B cell (primary cell): ENCODE results near the gene NFKBIB.

Source experiments
- EZH2 ChIP-seq: IDR thresholded peaks from 2 replicates; pipeline ENCODE4 v1.6.1; 2012; ENCODE audit warnings: borderline replicate concordance, low read depth, mild to moderate bottlenecking, moderate library complexity, low read length; ENCODE audit not compliant: insufficient read depth, poor library complexity, severe bottlenecking
- TF ChIP-seq, protein P1 (sequence below): fragments of 200-600 bp; IDR thresholded peaks from one replicate; pipeline ENCODE4 v1.8.0; 2022; ENCODE audit warnings: antibody characterized with exemption, mild to moderate bottlenecking

- TF ChIP-seq, protein P1, sequence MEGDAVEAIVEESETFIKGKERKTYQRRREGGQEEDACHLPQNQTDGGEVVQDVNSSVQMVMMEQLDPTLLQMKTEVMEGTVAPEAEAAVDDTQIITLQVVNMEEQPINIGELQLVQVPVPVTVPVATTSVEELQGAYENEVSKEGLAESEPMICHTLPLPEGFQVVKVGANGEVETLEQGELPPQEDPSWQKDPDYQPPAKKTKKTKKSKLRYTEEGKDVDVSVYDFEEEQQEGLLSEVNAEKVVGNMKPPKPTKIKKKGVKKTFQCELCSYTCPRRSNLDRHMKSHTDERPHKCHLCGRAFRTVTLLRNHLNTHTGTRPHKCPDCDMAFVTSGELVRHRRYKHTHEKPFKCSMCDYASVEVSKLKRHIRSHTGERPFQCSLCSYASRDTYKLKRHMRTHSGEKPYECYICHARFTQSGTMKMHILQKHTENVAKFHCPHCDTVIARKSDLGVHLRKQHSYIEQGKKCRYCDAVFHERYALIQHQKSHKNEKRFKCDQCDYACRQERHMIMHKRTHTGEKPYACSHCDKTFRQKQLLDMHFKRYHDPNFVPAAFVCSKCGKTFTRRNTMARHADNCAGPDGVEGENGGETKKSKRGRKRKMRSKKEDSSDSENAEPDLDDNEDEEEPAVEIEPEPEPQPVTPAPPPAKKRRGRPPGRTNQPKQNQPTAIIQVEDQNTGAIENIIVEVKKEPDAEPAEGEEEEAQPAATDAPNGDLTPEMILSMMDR, result no peak
- TF ChIP-seq EZH2, result no peak
These were observed 10.0 kb upstream of the NFKBIB start for GRCh38 chr19:38889803-38890202.
